MCF 10A (cell line): Measurements from ENCODE around the gene BCR. TPM values are rescaled to one million over a fixed set of nuclear protein-coding genes. Genes with fewer than 3 reads are reported as not detected.

Experiments used
- BruUV-seq: library from RNA; stranded (reverse); fragments of 400-500 nt; replicated peaks from 2 replicates; lab custom pipeline; 2021; lab: Mats Ljungman, UMichigan
- CTCF ChIA-PET: fragments of 300-600 bp; sonication (Branson Sonifier 250); formaldehyde crosslinking; extraction: SDS; loops from one replicate; lab custom pipeline; 2021; ENCODE audit warnings: antibody characterized with exemption, inconsistent platforms; lab: Yijun Ruan, JAX
- POLR2A ChIA-PET: fragments of 300-600, 350-650 bp; sonication (Branson Sonifier 250); formaldehyde crosslinking; extraction: SDS; loops from one replicate; lab custom pipeline; 2020; ENCODE audit warnings: antibody characterized with exemption, inconsistent platforms; lab: Yijun Ruan, JAX
- DNase-seq: peaks from one replicate; pipeline ENCODE4 v3.0.0-alpha.2; 2018; ENCODE audit not compliant: unreplicated experiment
- H3K27ac Mint-ChIP-seq: one replicate; pipeline ENCODE4 v1.8.0; 2022; ENCODE audit warnings: mild to moderate bottlenecking, low read depth, mixed read lengths; ENCODE audit not compliant: unreplicated experiment
- H3K27me3 Mint-ChIP-seq: one replicate; pipeline ENCODE4 v1.8.0; 2022; ENCODE audit warnings: mixed read lengths; ENCODE audit not compliant: insufficient read depth, unreplicated experiment
- H3K36me3 Mint-ChIP-seq: one replicate; pipeline ENCODE4 v1.8.0; 2022; ENCODE audit warnings: mild to moderate bottlenecking, moderate library complexity, mixed read lengths; ENCODE audit not compliant: insufficient read depth, unreplicated experiment
- H3K4me1 Mint-ChIP-seq: one replicate; pipeline ENCODE4 v1.8.0; 2022; ENCODE audit warnings: mixed read lengths; ENCODE audit not compliant: insufficient read depth, unreplicated experiment
- H3K4me3 Mint-ChIP-seq: one replicate; pipeline ENCODE4 v1.8.0; 2022; ENCODE audit warnings: mild to moderate bottlenecking, moderate library complexity, mixed read lengths; ENCODE audit not compliant: unreplicated experiment
- H3K9me3 Mint-ChIP-seq: one replicate; pipeline ENCODE4 v1.8.0; 2022; ENCODE audit warnings: mixed read lengths; ENCODE audit not compliant: unreplicated experiment
- intact Hi-C: fragments of 100-400 bp; cut with micrococcal nuclease; formaldehyde crosslinking; loops from 2 replicates; pipeline ENCODE4 v1.14.1; 2022
- total RNA-seq: library from RNA; stranded (reverse); gene quantifications from 2 replicates; pipeline ENCODE4 v1.2.3, GENCODE V29; 2022
- TF ChIP-seq, protein P1 (sequence below): fragments of 200-600 bp; IDR thresholded peaks from one replicate; pipeline ENCODE4 v1.8.0; 2022; ENCODE audit warnings: antibody characterized with exemption, mild to moderate bottlenecking; ENCODE audit not compliant: unreplicated experiment

BCR gene
- total RNA-seq, 1 experiment from 2014 or later = 77.9 TPM

GRCh38 chr22:23137905-23138561, 42.3 kb upstream of the BCR start:
- CTCF ChIA-PET = interaction anchor here (0.6 to 5.9 kb wide), 2 partner anchors 40 to 180 kb away, joined by 3 to 45 read pairs; no protein-coding TSS in a partner anchor
- Mint-ChIP-seq H3K36me3 (no peaks in the 10 kb centered on the region), H3K4me3 (no peak overlapping the region), H3K4me1 (no peaks in the 10 kb centered on the region), H3K9me3 (no peaks in the 10 kb centered on the region), H3K27ac (no peak overlapping the region), H3K27me3 (no peaks in the 10 kb centered on the region)
- DNase-seq = no peak
- intact Hi-C loops = no loop called here
- BruUV-seq = no TSS peak
- TF ChIP-seq, protein P1, sequence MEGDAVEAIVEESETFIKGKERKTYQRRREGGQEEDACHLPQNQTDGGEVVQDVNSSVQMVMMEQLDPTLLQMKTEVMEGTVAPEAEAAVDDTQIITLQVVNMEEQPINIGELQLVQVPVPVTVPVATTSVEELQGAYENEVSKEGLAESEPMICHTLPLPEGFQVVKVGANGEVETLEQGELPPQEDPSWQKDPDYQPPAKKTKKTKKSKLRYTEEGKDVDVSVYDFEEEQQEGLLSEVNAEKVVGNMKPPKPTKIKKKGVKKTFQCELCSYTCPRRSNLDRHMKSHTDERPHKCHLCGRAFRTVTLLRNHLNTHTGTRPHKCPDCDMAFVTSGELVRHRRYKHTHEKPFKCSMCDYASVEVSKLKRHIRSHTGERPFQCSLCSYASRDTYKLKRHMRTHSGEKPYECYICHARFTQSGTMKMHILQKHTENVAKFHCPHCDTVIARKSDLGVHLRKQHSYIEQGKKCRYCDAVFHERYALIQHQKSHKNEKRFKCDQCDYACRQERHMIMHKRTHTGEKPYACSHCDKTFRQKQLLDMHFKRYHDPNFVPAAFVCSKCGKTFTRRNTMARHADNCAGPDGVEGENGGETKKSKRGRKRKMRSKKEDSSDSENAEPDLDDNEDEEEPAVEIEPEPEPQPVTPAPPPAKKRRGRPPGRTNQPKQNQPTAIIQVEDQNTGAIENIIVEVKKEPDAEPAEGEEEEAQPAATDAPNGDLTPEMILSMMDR = no peak
- POLR2A ChIA-PET = interaction anchor here (0.7 kb wide), 1 partner anchor 18 kb away, joined by 3 read pairs; no protein-coding TSS in a partner anchor

DNA sequence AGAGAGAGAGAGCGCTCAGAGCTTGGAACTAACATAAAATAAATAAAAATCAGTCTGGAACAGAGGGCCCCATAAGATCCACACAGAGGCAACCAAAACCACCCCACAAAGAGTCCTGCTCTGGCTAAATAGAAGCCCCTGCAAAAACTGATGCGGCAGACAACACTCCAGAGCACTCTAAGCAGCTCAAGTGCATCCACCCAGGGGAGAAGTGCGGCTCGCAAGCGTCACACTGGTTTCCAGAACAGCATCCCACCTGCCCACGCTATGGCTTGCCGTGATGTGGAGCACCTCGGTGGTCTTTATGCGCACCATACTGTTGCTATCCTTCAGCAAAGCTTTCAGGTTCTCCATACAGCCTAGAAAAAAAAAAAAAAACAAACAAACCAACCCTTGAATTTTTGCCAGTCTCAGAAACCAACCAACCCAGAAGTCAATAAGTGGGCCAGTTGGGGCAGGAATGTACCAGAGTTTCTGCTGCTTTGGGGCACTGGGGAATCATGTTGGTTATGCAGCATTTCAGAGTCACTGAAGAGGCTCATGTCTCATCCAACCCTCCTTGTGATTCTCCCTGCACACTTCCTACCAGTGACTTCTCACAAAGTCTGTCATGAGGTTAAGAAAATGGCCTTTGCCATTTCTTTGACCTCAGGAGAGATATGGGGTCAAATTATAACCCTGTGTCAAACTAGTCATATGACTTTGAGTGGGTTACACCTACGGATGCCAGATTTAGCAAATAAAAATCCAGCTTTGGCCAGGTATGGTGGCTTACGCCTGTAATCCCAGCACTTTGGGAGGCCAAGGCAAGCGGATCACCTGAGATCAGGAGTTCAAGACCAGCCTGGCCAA, 41.5 kb upstream of the BCR start:
- no peaks in the 10 kb centered on the region for H3K4me1 Mint-ChIP-seq
- POLR2A ChIA-PET = no interaction called here
- no peak for DNase-seq
- H3K9me3 Mint-ChIP-seq = no peaks in the 10 kb centered on the region
- TF ChIP-seq, protein P1 = no peak
- H3K36me3 Mint-ChIP-seq = no peaks in the 10 kb centered on the region
- no peak overlapping the region for H3K27ac Mint-ChIP-seq
- no peaks in the 10 kb centered on the region for H3K27me3 Mint-ChIP-seq
- intact Hi-C loops = no loop called here
- BruUV-seq = no TSS peak
- CTCF ChIA-PET = interaction anchor here (0.6 to 5.9 kb wide), 5 partner anchors 39 to 291 kb away, joined by 3 to 45 read pairs (median 4); no protein-coding TSS in a partner anchor
- H3K4me3 Mint-ChIP-seq = no peak overlapping the region

DNA sequence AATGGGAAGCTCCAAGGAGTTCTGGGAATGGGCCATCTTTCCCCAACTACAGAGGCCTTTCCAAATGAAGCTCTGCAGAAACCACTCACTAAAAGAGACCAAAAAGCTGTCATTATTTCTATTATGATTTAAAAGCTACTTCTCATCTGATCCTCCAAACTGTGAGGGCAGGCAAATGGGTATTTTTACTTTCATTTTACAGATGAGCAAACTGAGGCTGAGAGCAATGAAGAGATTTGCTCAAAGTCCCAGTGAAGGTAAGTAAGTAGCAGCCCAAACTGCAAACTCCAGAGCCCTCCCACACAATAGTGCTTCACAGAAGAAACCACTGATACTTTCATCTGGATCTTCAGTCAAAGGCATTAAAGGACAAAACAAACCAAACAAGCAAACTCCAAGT, 39.9 kb upstream of the BCR start:
- POLR2A ChIA-PET = no interaction called here
- Mint-ChIP-seq H3K4me1 (no peaks in the 10 kb centered on the region), H3K27me3 (no peaks in the 10 kb centered on the region), H3K36me3 (no peaks in the 10 kb centered on the region), H3K4me3 (no peak overlapping the region), H3K9me3 (no peaks in the 10 kb centered on the region), H3K27ac (no peak overlapping the region)
- CTCF ChIA-PET = interaction anchor here (0.6 to 5.9 kb wide), 3 partner anchors 40 to 199 kb away, joined by 3 to 45 read pairs (median 6); partner anchors contain the start of gene BCR
- intact Hi-C loops = no loop called here
- DNase-seq = no peak
- BruUV-seq = no TSS peak
- TF ChIP-seq, protein P1 = no peak

GRCh38 chr22:23142546-23143105, 37.7 kb upstream of the BCR start:
- no peaks in the 10 kb centered on the region for H3K9me3 Mint-ChIP-seq
- no peaks in the 10 kb centered on the region for H3K27me3 Mint-ChIP-seq
- peaks cover 4% of the 10 kb centered on the region for H3K4me1 Mint-ChIP-seq
- no TSS peak for BruUV-seq
- intact Hi-C loops = no loop called here
- H3K27ac Mint-ChIP-seq = peak overlapping the region; percentile 42
- POLR2A ChIA-PET = no interaction called here
- CTCF ChIA-PET = interaction anchor here (5.9 kb wide), 1 partner anchor 185 kb away, joined by 45 read pairs; no protein-coding TSS in a partner anchor
- no peak for DNase-seq
- H3K4me3 Mint-ChIP-seq = peak overlapping the region; percentile 47
- TF ChIP-seq, protein P1 = no peak
- H3K36me3 Mint-ChIP-seq = no peaks in the 10 kb centered on the region
